Mucosa of descending colon (tissue), 3 donors: Measurements from ENCODE around the gene SOCS6. TPM values are rescaled to one million over a fixed set of nuclear protein-coding genes. Genes with fewer than 3 reads are reported as not detected.

Experiments used
- ATAC-seq: fragments of 200-7000 bp; cut with Tn5 transposase; one replicate; pipeline ENCODE4 v1.9.1; 2020; ENCODE audit warnings: mild to moderate bottlenecking, moderate library complexity
- DNase-seq, 3 donors: peaks; one replicate each; pipeline ENCODE4 v3.0.0-alpha.2; 2020
- H3K36me3 ChIP-seq: fragments of 200-600 bp; one replicate; pipeline ENCODE4 v1.8.0; 2021; ENCODE audit warnings: low read depth, mild to moderate bottlenecking
- H3K4me1 ChIP-seq: fragments of 200-600 bp; one replicate; pipeline ENCODE4 v1.8.0; 2021; ENCODE audit warnings: low read depth, mild to moderate bottlenecking
- H3K4me3 ChIP-seq: fragments of 200-600 bp; one replicate; pipeline ENCODE4 v1.8.0; 2021; ENCODE audit warnings: mild to moderate bottlenecking
- H3K9me3 ChIP-seq: fragments of 200-600 bp; one replicate; pipeline ENCODE4 v1.8.0; 2021; ENCODE audit warnings: mild to moderate bottlenecking
- CTCF ChIP-seq: fragments of 200-600 bp; IDR thresholded peaks from one replicate; pipeline ENCODE4 v1.8.0; 2022; ENCODE audit warnings: antibody characterized with exemption, mild to moderate bottlenecking
- intact Hi-C, 2 donors: fragments of 100-400 bp; cut with DNase I in 1 of 2; cut with micrococcal nuclease in 1 of 2; formaldehyde crosslinking; loops; one replicate each; pipeline versions ENCODE4 v1.11.0 to v1.11.1; 2022; cut with DNase I, micrococcal nuclease
- total RNA-seq, 3 donors: library from RNA; stranded (reverse); fragmentation: NEBNext Ultra II Directional in 2 of 3; extraction: Animal tissue kit (Norgen Biotek cat#: 25700) in 2 of 3; gene quantifications; one replicate each; pipeline versions ENCODE4 v1.2.1 to v1.2.4, GENCODE V29; 2021 to 2023
- donor health status: DM: no; HTN: no; CAD: no; lungs with moderate emphysema.
- donor health status: DM: no; HTN: no; CAD: no.
- donor health status: DM: no; HTN: yes; CAD: no.

The SOCS6 gene
- total RNA-seq, 3 donors from 2014 or later: 37.2 to 49.6 (median 39.7) TPM

GRCh38 chr18:70371908-70372307 lies 83.1 kb downstream of the SOCS6 start:
- H3K9me3 ChIP-seq: no peaks in the 10 kb centered on the region
- no peak overlapping the region for H3K4me3 ChIP-seq
- no peaks in the 10 kb centered on the region for H3K36me3 ChIP-seq
- DNase-seq (no peak), ATAC-seq (no peak)
- no peak for TF ChIP-seq CTCF
- intact Hi-C loops: no loop called here
- H3K4me1 ChIP-seq: peaks cover 13% of the 10 kb centered on the region

GRCh38 chr18:70372450-70373041 lies 83.7 kb downstream of the SOCS6 start:
- Histone ChIP-seq H3K4me3 (no peak overlapping the region), H3K36me3 (no peaks in the 10 kb centered on the region), H3K9me3 (no peaks in the 10 kb centered on the region), H3K4me1 (peaks cover 15% of the 10 kb centered on the region)
- no peak for DNase-seq
- no peak for ATAC-seq
- TF ChIP-seq CTCF: no peak
- intact Hi-C loops: no loop called here

DNA sequence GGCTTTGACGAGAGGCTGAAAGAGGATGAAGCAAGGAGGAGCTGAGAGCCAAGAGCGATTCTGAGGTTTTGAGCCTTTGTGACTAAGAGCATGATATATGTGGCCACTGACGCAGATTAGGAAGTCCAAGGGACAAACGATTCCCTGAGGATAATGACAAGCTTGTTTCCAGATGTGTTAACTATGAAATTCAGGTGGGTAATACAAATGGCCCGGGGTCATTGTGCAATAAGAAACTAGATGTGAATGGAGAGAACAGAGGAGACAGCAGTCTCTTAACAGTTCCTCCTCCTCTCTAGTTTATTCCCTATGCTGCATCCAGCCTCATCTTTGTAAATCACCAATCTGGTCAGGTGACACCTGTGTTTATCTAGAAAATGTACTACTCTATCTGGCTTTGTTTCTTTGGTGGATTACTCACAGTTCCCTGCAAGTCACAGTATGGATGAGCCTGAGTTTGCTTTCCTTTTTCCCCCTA lies 84.2 kb downstream of the SOCS6 start:
- no peak for TF ChIP-seq CTCF
- H3K4me3 ChIP-seq: no peak overlapping the region
- DNase-seq (no peak), ATAC-seq (peak; percentile 1)
- H3K36me3 ChIP-seq: no peaks in the 10 kb centered on the region
- H3K9me3 ChIP-seq: no peaks in the 10 kb centered on the region
- intact Hi-C loops: no loop called here
- peaks cover 21% of the 10 kb centered on the region for H3K4me1 ChIP-seq

DNA sequence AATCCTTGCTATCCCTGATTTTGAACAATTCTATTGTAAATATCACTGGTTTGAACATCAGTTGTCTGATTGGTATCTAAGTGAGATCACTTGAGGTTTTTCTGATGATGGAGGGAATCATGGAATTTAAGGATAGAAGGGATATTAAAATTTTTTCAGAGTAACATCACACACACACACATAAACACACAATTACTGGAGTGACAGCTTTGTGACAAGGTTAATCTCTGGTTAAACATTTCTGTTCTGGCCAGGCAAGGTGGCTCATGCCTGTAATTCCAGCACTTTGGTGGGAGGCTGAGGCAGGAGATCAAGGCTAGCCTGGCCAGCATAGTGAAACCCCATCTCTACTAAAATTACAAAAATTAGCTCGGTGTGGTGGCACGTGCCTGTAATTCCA lies 85.3 kb downstream of the SOCS6 start:
- ATAC-seq (no peak), DNase-seq (no peak)
- no peak for TF ChIP-seq CTCF
- no peak overlapping the region for H3K4me3 ChIP-seq
- intact Hi-C loops: no loop called here
- no peaks in the 10 kb centered on the region for H3K36me3 ChIP-seq
- H3K4me1 ChIP-seq: peaks cover 20% of the 10 kb centered on the region
- no peaks in the 10 kb centered on the region for H3K9me3 ChIP-seq

GRCh38 chr18:70376137-70376913 lies 87.5 kb downstream of the SOCS6 start:
- TF ChIP-seq CTCF: no peak
- intact Hi-C loops: no loop called here
- Histone ChIP-seq H3K4me3 (no peak overlapping the region), H3K36me3 (no peaks in the 10 kb centered on the region), H3K9me3 (no peaks in the 10 kb centered on the region), H3K4me1 (peaks cover 24% of the 10 kb centered on the region)
- DNase-seq (peak in 1 of 3 donors; percentile 20), ATAC-seq (peak; percentile 5)
